SHP77 (cell line): ENCODE measurements around the gene RASAL2.
A peak's percentile ranks its signal among the peaks of the same experiment; 100 is the strongest.
"Not testable (repeated sequence)": the region's sequence is repeated elsewhere in the genome, so short reads cannot be mapped to it uniquely, and the experiment has no call there.

Experiments used
- DNase-seq, 2 experiments: peaks; one replicate each; lab custom pipeline; 2025; lab: John Stamatoyannopoulos, UW

RASAL2 gene

DNA sequence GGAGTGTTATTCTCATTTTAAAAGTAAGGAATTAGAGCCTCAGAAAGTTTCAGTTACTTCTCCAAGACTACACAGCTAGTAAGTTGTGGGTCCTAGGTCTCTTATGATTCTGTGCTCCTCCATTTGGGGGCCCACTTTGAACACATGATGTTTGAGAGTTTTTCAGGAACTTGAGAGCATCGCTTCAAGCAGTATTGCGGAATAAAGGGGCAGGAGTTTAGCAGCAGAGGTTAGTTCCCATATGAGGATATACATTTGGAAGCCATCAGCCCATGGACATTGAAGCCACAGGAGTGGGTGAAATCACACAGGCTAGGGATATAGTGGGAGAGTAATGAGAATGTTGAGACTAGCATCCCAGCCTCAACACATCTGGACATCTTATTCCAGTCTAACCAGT, 143.2 kb downstream of the RASAL2 start:
- DNase-seq: no peak

DNA sequence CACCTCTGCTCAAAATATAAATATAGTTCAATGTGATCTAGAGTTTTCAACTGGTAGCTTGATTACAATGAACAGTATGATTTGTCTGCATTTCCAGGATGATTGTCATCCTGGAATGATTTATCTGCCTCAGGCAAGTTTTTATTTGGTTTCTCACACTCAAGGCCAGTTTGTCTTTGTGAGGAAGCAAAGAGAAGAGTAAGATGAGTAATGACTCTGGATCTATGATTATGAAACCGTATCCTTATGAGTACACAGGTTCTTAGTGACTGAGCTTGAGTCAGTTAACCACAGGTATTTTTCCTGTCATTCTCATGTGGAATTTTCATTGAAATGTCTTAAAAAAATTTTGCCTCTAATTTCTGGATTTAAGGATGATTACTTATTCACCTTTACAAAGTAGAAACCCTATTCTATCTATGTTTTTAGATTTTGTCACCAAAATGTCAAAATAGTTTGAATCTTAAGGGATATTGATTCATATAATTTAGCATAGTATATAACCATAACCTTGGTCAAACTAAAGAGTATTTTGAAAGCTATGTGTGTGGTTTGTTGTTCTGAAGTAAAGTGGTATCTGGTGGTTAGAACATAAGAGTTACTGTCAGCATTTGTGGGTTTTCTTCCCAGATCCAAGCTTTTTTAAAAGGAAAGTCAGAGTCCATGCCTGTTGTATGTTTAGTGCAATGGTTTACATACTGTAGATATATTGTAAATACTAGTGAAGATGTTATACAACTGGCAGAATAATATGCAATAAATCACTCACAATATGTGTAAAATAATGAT, 145.0 kb downstream of the RASAL2 start:
- DNase-seq: no peak

DNA sequence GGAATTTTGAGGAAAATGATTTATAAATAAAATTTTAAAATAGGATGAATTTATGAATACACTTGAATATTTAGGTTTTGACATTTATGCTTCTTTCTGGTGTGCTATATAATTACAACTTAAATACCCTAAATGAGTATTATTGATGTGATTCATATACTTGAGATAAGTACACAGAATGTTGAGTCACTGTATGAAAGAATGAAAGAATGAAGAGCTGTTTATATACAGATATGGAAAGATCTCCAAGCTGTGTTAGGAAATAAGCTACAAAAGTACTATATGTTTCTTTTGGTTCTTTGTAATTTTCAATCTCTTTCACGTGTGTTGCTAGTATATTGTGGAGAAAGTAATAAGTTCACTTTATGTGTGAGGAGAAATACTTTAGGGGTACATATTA, 147.2 kb downstream of the RASAL2 start:
- no peak for DNase-seq

DNA sequence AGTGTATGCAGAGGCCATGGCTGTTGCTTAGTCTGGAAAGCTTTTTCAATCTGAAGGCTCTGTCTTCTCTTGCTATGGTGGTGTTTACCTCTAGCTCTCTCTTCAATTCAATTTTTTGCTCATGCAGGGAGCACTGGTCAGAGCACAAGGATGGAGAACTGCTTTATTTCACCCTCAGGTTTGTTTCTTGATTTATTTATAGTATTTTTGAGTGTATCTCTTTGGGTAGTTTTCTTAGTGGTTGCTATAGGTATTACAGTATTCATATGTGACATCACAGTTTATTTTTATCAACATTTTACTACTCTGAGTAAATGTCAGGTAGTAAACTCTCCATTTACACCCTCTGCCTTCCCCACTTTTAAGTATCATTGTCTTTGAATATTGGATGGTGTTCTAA, 147.9 kb downstream of the RASAL2 start:
- no peak for DNase-seq

DNA sequence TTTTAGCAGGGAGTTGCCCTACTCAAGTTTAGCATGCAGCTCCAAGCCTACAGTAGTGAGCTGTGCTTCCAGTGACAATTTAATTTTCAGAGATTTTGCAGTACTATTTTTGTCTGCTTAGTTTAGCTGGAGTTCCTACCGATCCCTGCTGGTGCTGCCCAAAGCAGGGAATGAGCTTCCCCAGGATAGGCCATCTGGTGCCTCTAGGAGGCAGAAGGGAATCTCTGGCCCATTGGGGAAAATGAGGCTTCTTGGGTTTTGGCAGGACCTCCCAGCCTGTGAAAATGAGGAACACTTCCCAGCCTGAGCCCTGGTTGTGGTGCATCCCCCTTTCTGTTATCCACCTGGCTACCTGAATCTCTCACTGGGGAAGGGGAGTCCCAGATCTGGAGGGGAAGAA, 149.2 kb downstream of the RASAL2 start:
- no peak for DNase-seq

DNA sequence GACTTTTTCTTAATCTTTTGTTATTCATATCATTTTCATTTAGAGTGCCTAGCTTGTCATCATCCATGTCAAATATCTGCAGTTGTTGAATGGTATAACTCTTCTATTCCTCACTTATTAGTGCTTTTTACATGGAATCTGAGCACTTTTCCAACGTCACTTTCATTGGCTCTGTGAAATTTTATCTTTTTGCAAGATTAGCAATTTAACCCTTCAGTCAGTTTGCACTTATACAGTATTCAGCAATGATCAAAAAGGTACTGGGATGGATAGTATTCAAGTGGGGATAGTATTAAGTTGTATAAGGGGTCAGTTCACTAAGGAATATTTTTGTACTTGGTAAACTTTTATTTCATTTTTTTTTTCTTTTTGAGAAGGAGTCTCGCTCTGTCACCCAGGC, 150.0 kb downstream of the RASAL2 start:
- no peak for DNase-seq

DNA sequence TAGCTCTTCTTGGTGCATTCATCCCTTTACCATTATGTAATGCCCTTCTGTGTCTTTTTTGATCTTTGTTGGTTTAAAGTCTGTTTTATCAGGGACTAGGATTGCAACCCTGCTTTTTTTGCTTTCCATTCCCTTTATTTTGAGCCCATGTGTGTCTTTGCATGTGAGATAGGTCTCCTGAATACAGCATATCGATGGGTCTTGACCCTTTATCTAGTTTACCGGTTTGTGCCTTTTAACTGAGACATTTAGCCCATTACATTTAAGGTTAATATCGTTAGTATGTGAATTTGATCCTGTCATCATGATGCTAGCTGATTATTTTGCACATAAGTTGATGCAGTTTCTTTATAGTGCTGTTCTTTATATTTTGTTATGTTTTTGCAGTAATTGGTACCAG, 154.4 kb downstream of the RASAL2 start:
- not testable (repeated sequence) for DNase-seq

DNA sequence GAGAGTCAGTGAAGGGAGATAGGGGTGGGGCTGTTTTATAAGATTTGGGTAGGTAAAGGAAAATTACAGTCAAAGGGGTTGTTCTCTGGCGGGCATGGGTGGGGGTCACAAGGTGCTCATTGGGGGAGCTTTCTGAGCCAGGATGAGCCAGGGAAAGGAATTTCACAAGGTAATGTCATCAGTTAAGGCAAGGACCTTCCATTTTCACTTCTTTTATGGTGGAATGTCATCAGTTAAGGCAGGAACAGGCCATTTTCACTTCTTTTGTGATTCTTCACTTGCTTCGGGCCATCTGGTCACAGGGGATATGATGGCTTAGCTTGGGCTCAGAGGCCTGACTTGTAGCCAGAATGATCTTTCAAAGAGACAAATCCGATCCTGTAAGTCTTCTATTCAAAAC, 159.7 kb downstream of the RASAL2 start:
- DNase-seq: not testable (repeated sequence)

DNA sequence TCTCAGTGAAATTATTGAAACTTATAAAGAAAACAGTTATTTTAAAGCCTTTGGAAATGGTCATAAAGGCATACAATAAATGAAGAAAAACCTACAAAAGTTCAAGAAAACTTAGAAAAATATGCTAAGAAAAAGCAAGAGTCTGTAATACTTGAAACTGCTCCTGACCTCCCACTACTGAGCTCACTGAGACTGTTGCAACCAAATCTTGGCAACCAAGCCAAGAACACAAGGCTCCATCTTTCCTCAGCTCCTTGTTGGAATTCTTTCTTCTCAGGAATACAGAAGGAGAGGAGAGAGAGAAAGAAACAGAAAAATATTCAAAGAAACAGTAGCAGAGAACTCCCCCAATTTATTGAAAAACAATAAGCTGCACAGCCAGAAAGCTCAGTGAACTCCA, 160.5 kb downstream of the RASAL2 start:
- DNase-seq: no peak

DNA sequence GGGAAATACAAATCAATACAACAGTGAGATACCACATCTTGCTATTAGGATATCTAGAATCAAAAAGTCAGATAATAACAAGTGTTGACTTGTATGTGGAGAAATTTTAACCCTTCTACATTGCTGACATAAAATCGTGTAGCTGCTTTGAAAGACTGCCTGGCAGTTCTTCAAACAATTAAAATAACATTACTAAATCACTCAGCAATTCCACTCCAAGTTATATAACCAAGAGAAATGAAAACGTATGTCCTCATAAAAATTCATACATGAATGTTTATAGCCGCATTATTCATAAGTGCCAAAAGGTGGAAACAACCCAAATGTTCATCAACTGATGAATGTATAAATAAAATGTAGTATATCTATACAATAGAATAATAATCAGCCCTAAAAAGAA, 164.6 kb downstream of the RASAL2 start:
- no peak for DNase-seq

DNA sequence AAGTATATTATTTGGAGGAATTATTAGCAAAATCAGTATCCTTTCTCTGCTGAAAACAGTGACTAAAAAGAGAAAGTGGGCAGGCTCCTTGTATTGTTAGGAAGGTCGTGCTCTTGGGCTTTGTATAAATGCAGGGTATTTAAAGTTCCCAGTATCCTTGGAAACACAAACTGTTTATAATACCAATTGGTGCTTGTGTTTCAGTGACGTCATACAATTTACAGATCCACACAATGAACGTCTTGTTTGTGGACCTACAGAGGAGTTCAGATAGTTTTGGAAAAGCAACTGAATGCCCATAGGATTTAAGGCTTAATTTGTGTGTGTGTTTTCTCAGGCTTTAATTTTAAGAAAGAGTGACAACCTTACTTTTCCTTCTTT, 168.2 kb downstream of the RASAL2 start:
- DNase-seq: no peak

DNA sequence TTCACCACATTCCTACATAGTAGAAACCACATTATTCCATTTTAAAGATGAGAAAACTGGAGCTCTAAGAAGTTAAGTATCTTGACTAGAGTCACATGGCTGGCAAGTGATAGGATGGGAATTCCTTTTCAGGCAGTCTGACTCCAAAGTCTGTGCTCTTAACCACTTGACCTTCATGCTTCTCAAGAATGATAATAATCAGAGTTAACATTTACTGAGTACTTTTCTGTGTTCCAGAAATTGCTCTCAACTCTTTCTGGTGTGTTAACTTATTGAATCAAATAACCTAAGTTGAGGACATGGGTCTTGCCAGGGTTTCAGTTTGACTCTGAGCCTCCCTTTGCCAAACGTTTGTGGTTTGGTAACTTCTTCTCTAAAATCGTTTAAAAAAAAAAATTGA, 169.4 kb downstream of the RASAL2 start:
- no peak for DNase-seq

DNA sequence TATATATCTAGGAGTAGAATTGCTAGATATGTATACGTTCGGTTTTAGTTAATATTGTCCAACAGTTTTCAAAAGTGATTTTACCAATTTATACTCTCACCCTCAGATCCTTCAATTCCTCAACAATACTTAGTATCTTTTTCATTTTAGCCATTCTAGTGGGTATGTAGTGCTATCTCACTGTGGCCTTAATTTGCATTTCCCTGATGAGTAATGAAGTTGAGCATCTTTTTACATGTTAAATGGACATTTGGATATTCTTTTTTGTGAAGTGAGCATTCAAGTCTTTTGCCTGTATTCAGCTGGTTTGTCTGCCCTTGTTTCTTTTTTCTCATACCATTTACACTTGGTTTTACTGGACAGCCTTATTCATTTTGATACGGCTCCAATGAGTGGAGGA, 172.2 kb downstream of the RASAL2 start:
- no peak for DNase-seq

DNA sequence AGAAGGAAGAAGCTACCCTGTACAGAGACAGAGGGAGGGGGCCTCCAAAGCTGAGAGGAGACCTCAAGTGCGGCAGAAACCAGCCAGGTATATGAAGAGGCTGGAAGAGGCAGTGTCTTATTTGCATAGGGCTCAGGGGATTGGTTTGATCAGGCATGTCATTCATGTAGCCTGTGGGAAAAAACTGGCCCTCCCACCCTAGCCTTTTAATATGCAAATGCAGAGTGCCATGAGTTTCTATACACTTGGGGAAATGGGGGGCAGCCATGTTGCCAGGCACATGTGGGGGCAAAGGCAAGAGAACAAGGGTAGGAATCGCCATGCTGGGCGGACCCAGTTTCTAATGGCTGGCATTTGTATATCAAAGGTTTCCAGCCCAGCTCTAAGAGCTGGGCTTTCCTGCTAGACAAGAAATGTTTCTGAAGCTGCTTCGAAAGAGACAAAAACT, 172.7 kb downstream of the RASAL2 start:
- no peak for DNase-seq

DNA sequence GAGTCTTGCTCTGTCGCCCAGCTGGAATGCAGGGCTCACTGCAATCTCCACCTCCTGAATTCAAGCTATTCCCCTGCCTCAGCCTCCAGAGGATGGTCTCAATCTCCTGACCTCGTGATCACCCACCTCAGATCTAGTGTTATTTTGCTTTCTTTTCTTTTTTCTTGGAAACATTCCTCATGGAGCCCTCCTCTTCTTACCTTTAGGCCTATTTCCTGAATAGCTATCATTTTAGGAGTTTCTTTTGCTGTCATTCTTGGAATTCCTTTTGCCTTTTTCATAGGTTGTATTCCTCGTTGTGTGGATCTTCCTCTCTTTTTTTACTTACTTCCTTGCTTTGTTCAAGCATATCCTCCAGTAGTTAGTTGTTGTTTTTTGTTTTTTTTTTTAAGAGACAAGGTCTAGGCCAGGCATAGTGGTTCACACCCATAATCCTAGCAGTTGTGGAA, 173.8 kb downstream of the RASAL2 start:
- DNase-seq: no peak

DNA sequence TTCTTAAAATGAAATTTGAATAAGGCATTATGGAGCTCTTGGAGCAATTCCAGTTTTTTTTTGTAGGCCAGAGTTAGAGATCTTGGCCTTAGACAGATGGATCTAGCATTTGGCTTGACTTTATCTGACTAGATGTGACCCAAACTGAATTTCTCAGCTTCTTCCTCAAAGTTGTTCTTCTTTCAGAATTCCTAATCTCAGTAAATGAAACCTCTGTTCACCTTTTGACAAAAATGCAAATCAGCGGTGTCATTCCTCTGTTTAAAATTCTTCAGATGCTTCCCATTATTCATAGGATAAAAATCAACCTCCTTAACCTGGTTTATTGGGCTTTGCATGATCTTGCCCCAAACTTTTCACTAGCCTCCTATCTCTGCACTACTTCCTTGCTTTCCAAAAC, 177.6 kb downstream of the RASAL2 start:
- no peak for DNase-seq

DNA sequence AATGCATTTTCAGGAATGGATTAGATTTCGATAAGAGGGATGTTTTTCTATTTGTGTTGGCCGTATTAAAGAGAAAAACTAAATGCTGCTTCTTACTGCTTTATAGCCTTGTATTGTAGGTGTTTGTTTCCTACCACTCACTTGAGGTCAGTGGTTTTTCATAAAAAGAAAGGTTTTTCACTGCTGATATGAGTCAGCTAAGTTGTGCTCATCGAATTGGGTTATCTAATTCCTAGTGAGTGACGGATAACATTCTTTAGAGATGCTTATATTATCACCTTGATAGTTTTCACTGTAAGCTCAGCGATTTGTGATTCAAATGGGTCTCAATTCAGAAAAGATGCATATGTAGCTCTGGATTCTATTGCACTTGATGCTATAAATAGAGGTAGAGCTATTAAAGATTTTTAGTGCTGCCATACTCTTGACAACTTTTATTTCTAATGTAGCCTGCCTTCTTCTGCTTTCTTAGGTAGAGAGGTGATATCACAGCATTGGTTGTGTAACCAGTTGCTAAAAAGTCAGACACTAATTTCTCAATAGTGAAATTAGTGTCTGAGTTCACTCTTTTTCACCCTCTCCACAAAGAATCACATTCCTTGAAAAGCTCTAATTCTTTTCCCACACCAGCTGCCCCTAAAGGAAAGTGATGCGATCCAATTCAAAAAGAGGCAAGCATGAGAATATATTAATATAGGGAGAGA, 180.0 kb downstream of the RASAL2 start:
- no peak for DNase-seq

DNA sequence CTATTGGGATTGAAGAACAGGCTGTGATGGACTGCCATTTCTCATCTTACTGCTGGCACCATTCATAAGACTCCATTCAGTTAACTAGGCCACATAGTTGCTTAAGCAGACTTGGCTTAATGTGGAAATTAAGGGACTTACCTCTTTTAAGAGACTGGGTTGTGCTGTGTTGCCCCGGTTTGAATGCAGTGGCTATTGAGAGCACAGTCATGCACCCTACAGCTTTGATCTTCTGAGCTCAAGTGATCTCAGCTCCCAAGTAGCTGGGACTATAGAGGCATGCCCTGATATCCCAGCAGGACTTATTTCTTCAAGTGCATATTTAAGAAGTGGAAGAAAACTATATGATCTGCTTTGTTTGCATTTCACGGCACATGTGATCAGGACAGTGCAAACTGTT, 181.1 kb downstream of the RASAL2 start:
- no peak for DNase-seq

DNA sequence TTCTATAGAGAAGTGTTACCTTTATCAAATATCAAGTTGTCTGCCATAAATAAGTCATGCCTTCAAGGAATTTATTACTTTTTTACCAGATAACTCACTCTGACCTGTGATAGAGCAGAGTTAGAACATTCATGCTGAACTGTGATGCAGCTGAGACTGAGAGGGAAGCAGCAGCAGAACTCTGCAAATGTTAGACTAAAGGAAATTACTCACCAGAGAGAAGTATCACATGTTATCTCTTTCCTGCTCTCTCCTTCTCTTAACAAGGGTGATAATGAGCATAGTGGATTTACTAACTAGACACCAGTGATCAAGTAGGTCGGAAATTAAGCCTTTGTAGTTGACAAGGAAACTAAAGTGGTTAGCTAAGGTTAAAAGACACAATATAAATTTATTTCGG, 181.6 kb downstream of the RASAL2 start:
- DNase-seq: no peak

DNA sequence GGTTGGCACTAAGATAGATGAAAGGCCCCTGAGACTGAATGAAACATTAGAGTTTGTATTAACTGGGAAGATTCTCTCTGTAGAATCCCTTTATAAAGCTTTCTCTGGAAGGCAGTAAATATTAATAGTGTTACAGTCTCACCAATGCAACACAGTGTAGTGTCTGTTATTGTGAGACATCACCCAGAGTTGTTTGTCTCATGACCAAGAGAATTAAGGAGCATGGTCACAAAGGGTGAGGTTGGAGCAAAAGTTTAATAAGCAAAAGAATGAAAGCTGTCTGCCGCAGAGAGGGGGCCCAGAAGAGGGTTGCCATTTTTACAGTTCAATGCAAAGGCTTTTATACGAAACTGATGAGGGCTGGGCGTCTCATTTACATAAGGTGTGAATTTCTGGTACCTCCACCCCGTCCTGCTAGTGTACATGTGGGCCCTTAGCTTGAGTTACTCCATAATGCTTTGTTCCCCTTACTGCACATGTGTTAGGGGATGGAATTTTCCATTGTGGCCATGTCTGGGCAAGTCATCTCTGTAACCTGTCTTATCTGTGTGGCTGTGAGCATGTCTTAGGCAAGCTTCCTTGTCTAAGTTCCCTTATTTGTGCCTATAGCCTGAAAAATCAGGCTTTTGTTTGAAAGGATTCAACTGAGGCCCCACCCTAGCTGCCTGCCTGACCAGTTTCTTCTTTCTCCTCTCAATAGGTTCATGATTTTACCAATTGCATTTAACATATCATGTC, 184.1 kb downstream of the RASAL2 start:
- DNase-seq: no peak

DNA sequence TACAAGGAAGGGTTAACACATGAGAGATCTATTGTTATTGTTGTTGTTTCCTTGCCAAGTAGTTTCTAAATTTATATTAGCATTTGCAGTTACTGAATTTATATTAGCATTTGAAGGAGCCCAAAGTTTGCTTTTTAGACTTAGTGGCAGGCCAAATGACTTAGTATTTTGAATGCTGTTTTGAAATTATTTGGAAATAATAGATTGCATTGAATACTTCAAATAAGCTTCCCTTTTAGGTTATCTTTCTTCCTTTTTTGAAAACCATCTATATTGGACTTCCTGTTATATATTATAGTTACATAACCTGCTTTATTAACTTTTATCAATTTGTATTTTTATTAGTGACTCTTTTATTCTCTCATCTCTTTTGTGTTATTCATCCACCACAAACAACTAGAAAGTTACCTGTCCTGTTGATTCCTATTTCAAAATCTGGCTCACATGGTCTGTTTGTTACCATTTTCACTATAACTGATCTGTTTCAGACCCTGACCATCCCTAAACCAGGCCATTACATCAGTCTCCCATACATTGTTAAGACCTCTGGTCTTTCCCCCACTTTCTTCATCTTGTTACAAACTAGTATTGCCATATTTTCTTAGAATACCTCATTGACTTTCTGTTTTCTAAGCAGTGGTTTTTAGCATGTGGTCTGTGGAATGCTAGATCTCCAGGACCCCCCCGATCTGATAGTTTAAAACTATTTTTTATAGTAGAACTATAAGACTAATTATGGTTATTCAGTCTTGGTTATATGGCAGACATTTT, 185.2 kb downstream of the RASAL2 start:
- DNase-seq: no peak

DNA sequence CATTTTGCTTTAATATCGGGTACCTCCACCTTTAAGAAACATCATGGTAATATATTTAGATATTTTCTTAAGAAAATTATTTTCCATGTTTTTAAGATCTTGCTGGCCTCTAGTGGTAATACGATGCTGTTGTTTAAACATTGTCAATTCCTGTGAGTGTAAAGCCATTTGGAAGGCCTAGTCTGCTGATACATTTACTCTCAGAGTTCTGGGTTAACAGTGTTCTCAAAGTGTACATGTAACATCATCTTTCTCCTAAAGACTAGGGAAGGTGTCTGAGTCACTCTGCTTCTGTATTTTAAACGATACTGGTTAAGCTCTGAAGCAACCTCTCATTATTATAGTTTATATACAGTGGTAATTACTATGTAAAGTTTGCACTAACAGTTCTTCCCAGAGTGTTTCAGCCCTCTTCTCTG, 189.1 kb downstream of the RASAL2 start:
- peak in 1 of 2 experiments; percentile 1 for DNase-seq
